Stomach (tissue), 4 donors: ENCODE measurements around the gene CYTH3.

Experiments
- CTCF ChIP-seq, 7 experiments: fragments of 450-650 bp in 4 of 7; fragments of 200-600 bp in 3 of 7; sonication (generic) in 3 of 7; IDR thresholded peaks; one replicate each; pipeline ENCODE4 v1.5.1; 2016 to 2019; ENCODE audit warnings: antibody characterized with exemption in 7 of 7, control low read depth in 2 of 7, mild to moderate bottlenecking in 1 of 7
- POLR2A ChIP-seq, 4 donors: fragments of 450-650 bp; IDR thresholded peaks; one replicate each; pipeline ENCODE4 v1.6.1; 2016; ENCODE audit warnings: antibody characterized with exemption in 4 of 4, control low read depth in 2 of 4, mild to moderate bottlenecking in 1 of 4, moderate library complexity in 1 of 4

- TF ChIP-seq CTCF (IDR thresholded peaks at IDR 0.05) (no peak), POLR2A (IDR thresholded peaks at IDR 0.05) (no peak)
Observed at GRCh38 chr7:6257675-6258074, 14.7 kb downstream of the CYTH3 start.
